MV-4-11 (cell line): ENCODE results near the gene ACTL6B.

ENCODE experiments used
- DNase-seq: peaks from one replicate; lab custom pipeline; 2025; lab: John Stamatoyannopoulos, UW

ACTL6B gene

GRCh38 chr7:100626530-100627237 lies 29.6 kb downstream of the ACTL6B start:
- DNase-seq, result peak; percentile 69

GRCh38 chr7:100626055-100626454 lies 30.2 kb downstream of the ACTL6B start:
- no peak for DNase-seq

- DNase-seq, result no peak
These were observed 32.1 kb downstream of the ACTL6B start for GRCh38 chr7:100623951-100624824.

- no peak for DNase-seq
These were observed 34.7 kb downstream of the ACTL6B start for GRCh38 chr7:100621554-100621953.

- DNase-seq, result no peak
These were observed 35.4 kb downstream of the ACTL6B start for GRCh38 chr7:100620804-100621203.

- DNase-seq, result no peak
These were observed 36.0 kb downstream of the ACTL6B start for GRCh38 chr7:100620239-100620638.

- DNase-seq, result peak; percentile 13
These were observed 41.9 kb downstream of the ACTL6B start for GRCh38 chr7:100614308-100614861.

- DNase-seq, result peak; percentile 75
These were observed 42.7 kb downstream of the ACTL6B start for GRCh38 chr7:100613412-100614175.

GRCh38 chr7:100612730-100613390 lies 43.4 kb downstream of the ACTL6B start:
- DNase-seq, result peak; percentile 39

- peak; percentile 99 for DNase-seq
These were observed 44.1 kb downstream of the ACTL6B start, which contains the start of gene MOSPD3 for GRCh38 chr7:100611983-100612729. TSS of gene MOSPD3 (plus strand) at chr7:100612540. CDS start at chr7:100612792, 252 bp downstream.

- DNase-seq, result no peak
These were observed 46.3 kb downstream of the ACTL6B start for GRCh38 chr7:100609958-100610357.

- no peak for DNase-seq
These were observed 49.1 kb downstream of the ACTL6B start for GRCh38 chr7:100607111-100607510.

GRCh38 chr7:100606313-100606712 lies 49.9 kb downstream of the ACTL6B start:
- DNase-seq, result no peak

- no peak for DNase-seq
These were observed 51.0 kb downstream of the ACTL6B start for GRCh38 chr7:100604976-100605911.

- DNase-seq, result peak; percentile 74
These were observed 51.9 kb downstream of the ACTL6B start for GRCh38 chr7:100604028-100604975.

GRCh38 chr7:100603726-100604027 lies 52.6 kb downstream of the ACTL6B start:
- no peak for DNase-seq

GRCh38 chr7:100602889-100603725 lies 53.1 kb downstream of the ACTL6B start:
- no peak for DNase-seq

- DNase-seq, result no peak
These were observed 55.6 kb downstream of the ACTL6B start for GRCh38 chr7:100600730-100601038.
